H1 (cell line): ENCODE measurements around the gene ZNF433. TPM values are rescaled to one million over a fixed set of nuclear protein-coding genes. Genes with fewer than 3 reads are reported as not detected.

Experiments used
- BACH1 ChIP-seq: IDR thresholded peaks from 2 replicates; pipeline ENCODE4 v1.6.1; 2012; ENCODE audit warnings: low read length, improper control_type of control experiment
- CBX5 ChIP-seq: fragments of 300-800, 300-1000 bp; sonication (generic); IDR thresholded peaks from 2 replicates; pipeline ENCODE4 v1.7.1; 2016; ENCODE audit warnings: antibody characterized with exemption, low read length, low read depth
- CTCF ChIP-seq, 3 experiments: IDR thresholded peaks; 1 replicate in 2 of 3; 2 replicates in 1 of 3; pipeline versions ENCODE4 v1.5.1 to v1.6.1; 2011; ENCODE audit warnings: low read length in 3 of 3, mild to moderate bottlenecking in 3 of 3, inconsistent platforms in 2 of 3, low read depth in 1 of 3, moderate library complexity in 1 of 3; ENCODE audit not compliant: insufficient read depth in 1 of 3; ENCODE audit errors: control extremely low read depth in 1 of 3
- EGR1 ChIP-seq: IDR thresholded peaks from 2 replicates; pipeline ENCODE4 v1.6.1; 2011; ENCODE audit warnings: low read depth, low read length, borderline replicate concordance
- EP300 ChIP-seq, 2 experiments: IDR thresholded peaks; 1 replicate in 1 of 2; 2 replicates in 1 of 2; pipeline ENCODE4 v1.6.1; 2011 to 2012; ENCODE audit warnings: low read depth in 2 of 2, low read length in 2 of 2, mild to moderate bottlenecking in 2 of 2, borderline replicate concordance in 1 of 2, inconsistent platforms in 1 of 2, moderate library complexity in 1 of 2
- GTF2F1 ChIP-seq: IDR thresholded peaks from 2 replicates; pipeline ENCODE4 v1.6.1; 2012; ENCODE audit warnings: low read depth, low read length, improper control_type of control experiment, borderline replicate concordance
- HDAC2 ChIP-seq, 2 experiments: fragments of 300-600 bp in 1 of 2; sonication (generic) in 1 of 2; IDR thresholded peaks; 2 replicates each; pipeline ENCODE4 v1.6.1; 2011 to 2012; ENCODE audit warnings: low read depth in 2 of 2, low read length in 2 of 2, mild to moderate bottlenecking in 2 of 2, moderate library complexity in 2 of 2, borderline replicate concordance in 1 of 2, inconsistent platforms in 1 of 2
- HDAC6 ChIP-seq: IDR thresholded peaks from one replicate; pipeline ENCODE4 v1.7.1; 2012; ENCODE audit warnings: low read depth, mild to moderate bottlenecking, inconsistent platforms, low read length, moderate library complexity
- JUN ChIP-seq: IDR thresholded peaks from 2 replicates; pipeline ENCODE4 v1.6.1; 2011; ENCODE audit warnings: low read depth, mild to moderate bottlenecking, improper control_type of control experiment, low read length
- JUND ChIP-seq: IDR thresholded peaks from 2 replicates; pipeline ENCODE4 v1.6.1; 2011; ENCODE audit warnings: mild to moderate bottlenecking, improper control_type of control experiment, low read length
- KDM4A ChIP-seq: IDR thresholded peaks from one replicate; pipeline ENCODE4 v1.7.1; 2012; ENCODE audit warnings: low read depth, mild to moderate bottlenecking, moderate library complexity, low read length, inconsistent platforms; ENCODE audit not compliant: severe bottlenecking
- MAX ChIP-seq: IDR thresholded peaks from 2 replicates; pipeline ENCODE4 v1.6.1; 2012; ENCODE audit warnings: inconsistent platforms
- NANOG ChIP-seq: IDR thresholded peaks from 2 replicates; pipeline ENCODE4 v1.6.1; 2011; ENCODE audit warnings: low read length, low read depth, mild to moderate bottlenecking, inconsistent platforms; ENCODE audit not compliant: insufficient read depth, poor library complexity, severe bottlenecking
- POLR2AphosphoS5 ChIP-seq: IDR thresholded peaks from 2 replicates; pipeline ENCODE4 v1.6.1; 2011; ENCODE audit warnings: low read depth, low read length
- RBBP5 ChIP-seq: IDR thresholded peaks from 2 replicates; pipeline ENCODE4 v1.7.1; 2012; ENCODE audit warnings: low read depth, mild to moderate bottlenecking, inconsistent platforms, low read length, moderate library complexity, borderline replicate concordance
- SP4 ChIP-seq: IDR thresholded peaks from 2 replicates; pipeline ENCODE4 v1.6.1; 2012; ENCODE audit warnings: low read length, inconsistent platforms
- SRF ChIP-seq: IDR thresholded peaks from 2 replicates; pipeline ENCODE4 v1.6.1; 2011; ENCODE audit warnings: mild to moderate bottlenecking, low read depth, low read length, moderate library complexity
- SUZ12 ChIP-seq: fragments of 200-600 bp; sonication (generic); IDR thresholded peaks from 2 replicates; pipeline ENCODE4 v1.6.1; 2012; ENCODE audit warnings: mild to moderate bottlenecking, inconsistent platforms, low read length, moderate library complexity, mixed read lengths
- TAF7 ChIP-seq: optimal IDR thresholded peaks from 2 replicates; pipeline ENCODE3; 2011; ENCODE audit warnings: low read depth, mild to moderate bottlenecking, inconsistent platforms, low read length, moderate library complexity, borderline replicate concordance
- TCF12 ChIP-seq: IDR thresholded peaks from 2 replicates; pipeline ENCODE4 v1.6.1; 2011; ENCODE audit warnings: low read depth, mild to moderate bottlenecking, low read length
- polyA plus RNA-seq, 7 experiments: library from polyadenylated mRNA; depleted of rRNA in 3 of 7; stranded (reverse) in 5 of 7; unstranded in 2 of 7; fragments of >200 nt in 5 of 7; fragments of 200-250 nt in 2 of 7; gene quantifications; 1 replicate in 5 of 7; 2 replicates in 1 of 7; 4 replicates in 1 of 7; pipeline versions ENCODE4 v1.2.1 to v1.2.3, GENCODE V29; 2011 to 2013; ENCODE audit warnings: missing spikeins in 2 of 7, mixed read lengths in 2 of 7
- total RNA-seq: library from RNA; stranded (reverse); fragmentation: NEBNext Ultra II Directional; extraction: Animal tissue kit (Norgen Biotek cat#: 25700); gene quantifications from 2 replicates; pipeline ENCODE4 v1.2.1, GENCODE V29; 2021

The ZNF433 gene
- total and polyA plus RNA-seq, 2 of the 8 experiments (the other 6 are each of a cell fraction or from before 2014, with no cell fraction given): 0.68 to 1.8 TPM

GRCh38 chr19:11987405-11988281 is 47.8 kb downstream of the ZNF433 start (continued):
- TF ChIP-seq CTCF (IDR thresholded peaks at IDR 0.05; ENCODE audit: control extremely low read depth in 1 of 3, insufficient read depth in 1 of 3, low read depth in 1 of 3, low read length in 3 of 3) (no peak), SP4 (no peak), EGR1 (no peak), BACH1 (no peak), EP300 (IDR thresholded peaks at IDR 0.05; ENCODE audit: borderline replicate concordance in 1 of 2, low read depth in 2 of 2, low read length in 2 of 2) (no peak), TCF12 (no peak), HDAC6 (no peak), SRF (no peak), KDM4A (peak; percentile 84), SUZ12 (no peak), JUND (no peak), HDAC2 (IDR thresholded peaks at IDR 0.05; ENCODE audit: borderline replicate concordance in 1 of 2, low read depth in 2 of 2, low read length in 2 of 2) (no peak), TAF7 (peak; percentile 92), CBX5 (no peak), MAX (no peak), NANOG (no peak), POLR2AphosphoS5 (peak; percentile 93), GTF2F1 (0 out of 2 replicates have a peak, but pooled peaks have one; percentile 47), JUN (no peak), RBBP5 (no peak)
